ENCODE measurements around the gene ZCCHC2. TPM values are rescaled to one million over a fixed set of nuclear protein-coding genes. Genes with fewer than 3 reads are reported as not detected.

ZCCHC2 gene
- total RNA-seq, 4 donors from 2014 or later: 35.6 to 54.5 (median 37.2) TPM

- DNase-seq: no peak
- H3K27ac ChIP-seq: no peak overlapping the region
- TF ChIP-seq POLR2A (IDR thresholded peaks at IDR 0.05) (no peak), CTCF (IDR thresholded peaks at IDR 0.05) (no peak)
Observed at GRCh38 chr18:62496262-62496661, 26.6 kb upstream of the ZCCHC2 start.

GRCh38 chr18:62497190-62497772, 25.5 kb upstream of the ZCCHC2 start:
- DNase-seq: no peak
- Histone ChIP-seq H3K27me3 (no peaks in the 10 kb centered on the region), H3K36me3 (no peaks in the 10 kb centered on the region), H3K4me3 (no peak overlapping the region), H3K9me3 (no peaks in the 10 kb centered on the region), H3K4me1 (no peaks in the 10 kb centered on the region), H3K27ac (no peak overlapping the region)
- no peak for TF ChIP-seq CTCF (IDR thresholded peaks at IDR 0.05)
- no peak for TF ChIP-seq POLR2A (IDR thresholded peaks at IDR 0.05)

More at GRCh38 chr18:62496262-62496661, 26.6 kb upstream of the ZCCHC2 start:
- H3K4me3 ChIP-seq: no peak overlapping the region
- H3K4me1 ChIP-seq: no peaks in the 10 kb centered on the region
- no peaks in the 10 kb centered on the region for H3K27me3 ChIP-seq
- H3K36me3 ChIP-seq: no peaks in the 10 kb centered on the region
- H3K9me3 ChIP-seq: no peaks in the 10 kb centered on the region

- Histone ChIP-seq H3K27me3 (no peaks in the 10 kb centered on the region), H3K9me3 (no peaks in the 10 kb centered on the region), H3K4me1 (no peaks in the 10 kb centered on the region), H3K4me3 (no peak overlapping the region), H3K27ac (no peak overlapping the region), H3K36me3 (no peaks in the 10 kb centered on the region)
- no peak for DNase-seq
- no peak for TF ChIP-seq POLR2A (IDR thresholded peaks at IDR 0.05)
- TF ChIP-seq CTCF (IDR thresholded peaks at IDR 0.05): no peak
Observed at GRCh38 chr18:62498616-62499262, 24.1 kb upstream of the ZCCHC2 start.

GRCh38 chr18:62499263-62499650, 23.6 kb upstream of the ZCCHC2 start:
- no peaks in the 10 kb centered on the region for H3K27me3 ChIP-seq
- H3K4me1 ChIP-seq: no peaks in the 10 kb centered on the region
- TF ChIP-seq POLR2A (IDR thresholded peaks at IDR 0.05) (no peak), CTCF (IDR thresholded peaks at IDR 0.05) (no peak)
- H3K9me3 ChIP-seq: no peaks in the 10 kb centered on the region
- H3K36me3 ChIP-seq: no peaks in the 10 kb centered on the region
- H3K27ac ChIP-seq: no peak overlapping the region
- no peak for DNase-seq
- H3K4me3 ChIP-seq: no peak overlapping the region

GRCh38 chr18:62500174-62500573, 22.7 kb upstream of the ZCCHC2 start:
- Histone ChIP-seq H3K27ac (no peak overlapping the region), H3K9me3 (no peaks in the 10 kb centered on the region), H3K4me3 (no peak overlapping the region), H3K36me3 (no peaks in the 10 kb centered on the region), H3K4me1 (no peaks in the 10 kb centered on the region), H3K27me3 (no peaks in the 10 kb centered on the region)
- TF ChIP-seq CTCF (IDR thresholded peaks at IDR 0.05) (no peak), POLR2A (IDR thresholded peaks at IDR 0.05) (no peak)
- DNase-seq: no peak

Data from Peyer's patch (tissue), 4 donors.